GM19328 (cell line): ENCODE data around the gene STAB2.

Source experiments
- ATAC-seq: cut with Tn5 transposase; IDR thresholded peaks from one replicate; pipeline ENCODE4 v1.9.1; 2021; ENCODE audit warnings: mild to moderate bottlenecking, moderate library complexity; ENCODE audit not compliant: unreplicated experiment

The STAB2 gene

DNA sequence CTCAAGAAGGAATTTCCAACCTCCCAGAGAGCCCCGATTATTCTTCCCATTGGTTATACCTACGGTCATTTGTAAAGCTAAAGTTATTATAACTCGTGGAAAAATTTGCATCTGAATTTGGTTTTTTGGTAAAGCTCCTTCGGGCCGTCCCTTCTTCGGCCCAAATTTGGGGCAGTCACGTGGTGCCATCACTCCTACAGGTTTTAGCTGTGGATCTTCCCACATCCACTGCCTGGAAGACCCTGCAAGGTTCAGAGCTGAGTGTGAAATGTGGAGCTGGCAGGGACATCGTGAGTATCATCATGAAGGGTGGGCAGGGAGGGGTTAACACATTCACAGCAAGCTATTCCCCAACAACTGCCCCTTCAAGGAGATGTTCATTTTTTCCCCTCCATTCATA is 148.2 kb downstream of the STAB2 start:
- ATAC-seq, result no peak

DNA sequence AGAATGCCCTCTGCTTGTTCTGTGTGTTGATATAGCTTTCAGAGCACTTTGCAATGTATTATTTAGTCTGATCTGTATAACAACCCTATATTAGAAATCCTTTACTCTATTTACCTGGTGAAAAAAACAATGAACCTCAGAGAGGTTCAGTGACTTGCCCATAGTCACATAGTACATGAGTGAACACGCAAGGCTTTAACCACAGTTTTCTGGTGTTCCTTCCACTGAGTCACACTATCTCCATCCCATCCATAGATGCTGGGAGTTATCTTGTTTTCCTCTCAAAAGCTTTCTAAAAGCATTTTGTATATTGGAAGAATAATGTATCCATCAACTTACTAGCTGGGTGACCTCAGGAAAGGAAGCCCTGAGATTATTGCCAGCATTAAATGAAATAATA is 149.5 kb downstream of the STAB2 start:
- no peak for ATAC-seq

DNA sequence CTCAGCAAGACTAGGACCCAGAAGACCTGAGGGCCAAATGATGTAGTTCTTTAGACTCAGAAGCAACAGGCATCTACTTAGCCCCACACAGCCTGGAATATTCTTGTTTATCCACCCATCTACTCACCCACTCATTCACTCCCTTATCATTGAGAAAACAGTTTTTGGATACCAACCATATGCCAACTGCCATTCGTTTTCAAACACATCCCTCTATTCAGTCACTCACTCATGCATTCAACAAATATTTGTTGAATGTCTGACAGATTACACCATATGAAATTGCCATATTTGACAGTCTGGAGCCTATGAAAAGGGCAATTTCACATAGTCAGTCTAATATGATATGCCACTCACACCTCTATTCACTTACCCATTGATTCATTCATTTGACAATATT is 150.8 kb downstream of the STAB2 start:
- no peak for ATAC-seq

DNA sequence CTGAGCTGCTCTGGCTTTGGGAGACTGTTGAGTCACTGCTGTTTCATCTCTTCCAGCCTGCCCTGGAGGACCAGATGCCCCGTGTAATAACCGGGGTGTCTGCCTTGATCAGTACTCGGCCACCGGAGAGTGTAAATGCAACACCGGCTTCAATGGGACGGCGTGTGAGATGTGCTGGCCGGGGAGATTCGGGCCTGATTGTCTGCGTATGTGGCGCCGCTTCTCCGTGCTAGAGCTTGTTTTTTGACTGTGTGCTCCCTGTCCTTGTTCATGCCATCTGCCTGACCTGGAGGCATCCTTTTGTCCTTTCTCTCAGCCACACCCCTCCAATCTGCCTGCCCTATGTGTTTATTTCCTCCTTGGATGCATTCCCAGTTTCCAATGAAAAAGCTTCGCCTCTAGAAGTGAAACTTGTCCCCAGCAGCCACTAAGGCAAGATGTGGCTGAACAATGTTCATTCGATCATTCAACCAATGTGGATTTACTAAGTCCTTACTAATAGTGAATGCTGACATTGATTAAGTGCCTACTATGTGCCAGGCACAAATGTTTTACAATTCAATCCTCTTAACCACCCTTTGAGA is 155.4 kb downstream of the STAB2 start:
- ATAC-seq, result no peak

DNA sequence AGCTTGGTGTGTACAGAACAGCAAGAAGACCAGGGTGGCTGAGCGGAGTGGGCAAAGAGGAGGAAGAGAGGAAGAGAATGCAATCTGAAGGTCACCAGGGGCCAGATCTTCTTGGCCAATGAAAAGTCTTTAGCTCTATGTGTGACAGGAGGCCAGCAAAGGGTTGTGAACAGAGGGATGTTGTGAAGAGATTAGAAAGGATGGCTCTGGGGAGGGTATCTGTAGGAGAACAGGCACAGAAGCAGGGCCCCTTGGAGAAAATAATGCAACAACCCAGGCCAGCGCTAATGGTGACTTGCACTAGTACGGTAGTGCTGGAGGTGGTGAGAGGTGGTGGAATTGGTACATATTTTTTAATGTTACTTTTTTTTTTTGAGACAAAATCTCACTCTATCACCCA is 156.7 kb downstream of the STAB2 start:
- no peak for ATAC-seq

DNA sequence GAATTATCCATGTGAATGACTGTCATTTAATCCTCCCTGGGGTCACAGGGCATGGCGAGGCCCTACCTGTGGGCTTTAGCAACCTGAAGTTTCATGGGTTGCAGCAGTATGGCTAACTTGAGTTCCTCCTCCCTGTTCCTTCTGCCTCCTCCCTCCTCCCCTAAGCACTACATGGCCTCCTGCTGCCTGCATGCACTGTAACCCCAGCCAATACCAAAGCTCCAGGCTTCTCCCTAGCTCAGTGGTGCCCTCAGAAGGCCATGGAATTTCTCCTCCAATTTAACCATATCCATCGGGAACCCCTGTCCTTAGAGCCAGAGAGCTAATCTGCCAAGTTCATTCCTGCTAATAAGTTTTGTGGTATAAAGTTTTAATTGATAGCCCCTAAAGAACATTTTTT is 158.9 kb downstream of the STAB2 start:
- no peak for ATAC-seq

DNA sequence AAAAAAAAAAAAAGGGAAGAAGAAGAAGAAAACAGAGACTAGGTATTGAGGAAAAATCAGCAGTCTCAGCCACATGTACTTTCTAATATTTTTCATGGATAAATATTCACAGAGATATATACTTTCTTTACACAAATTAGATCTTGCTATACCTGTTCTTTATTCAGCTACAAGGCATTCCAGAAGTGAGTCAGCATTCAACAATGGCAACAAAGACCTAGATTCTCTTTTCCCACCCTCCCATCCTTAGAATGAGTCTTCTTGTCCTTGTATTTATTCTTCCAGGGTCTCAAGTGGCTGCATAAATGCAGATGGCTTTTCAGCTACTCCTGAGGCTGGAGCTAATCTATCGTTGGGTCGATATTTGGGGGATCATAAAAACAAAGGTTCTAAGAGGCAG is 160.9 kb downstream of the STAB2 start:
- no peak for ATAC-seq

DNA sequence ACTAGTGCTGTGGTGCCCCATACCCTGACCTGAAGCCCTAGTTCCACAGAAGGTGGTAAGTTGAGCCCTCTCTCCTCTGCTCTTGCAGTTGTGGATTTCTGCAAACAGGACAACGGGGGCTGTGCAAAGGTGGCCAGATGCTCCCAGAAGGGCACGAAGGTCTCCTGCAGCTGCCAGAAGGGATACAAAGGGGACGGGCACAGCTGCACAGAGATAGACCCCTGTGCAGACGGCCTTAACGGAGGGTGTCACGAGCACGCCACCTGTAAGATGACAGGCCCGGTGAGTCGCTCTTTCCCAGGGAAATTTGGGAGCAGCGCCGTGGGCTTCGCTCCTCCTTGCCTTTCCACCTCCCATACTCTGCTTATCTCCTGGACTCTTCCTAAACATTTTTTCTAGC is 161.8 kb downstream of the STAB2 start:
- ATAC-seq, result no peak

DNA sequence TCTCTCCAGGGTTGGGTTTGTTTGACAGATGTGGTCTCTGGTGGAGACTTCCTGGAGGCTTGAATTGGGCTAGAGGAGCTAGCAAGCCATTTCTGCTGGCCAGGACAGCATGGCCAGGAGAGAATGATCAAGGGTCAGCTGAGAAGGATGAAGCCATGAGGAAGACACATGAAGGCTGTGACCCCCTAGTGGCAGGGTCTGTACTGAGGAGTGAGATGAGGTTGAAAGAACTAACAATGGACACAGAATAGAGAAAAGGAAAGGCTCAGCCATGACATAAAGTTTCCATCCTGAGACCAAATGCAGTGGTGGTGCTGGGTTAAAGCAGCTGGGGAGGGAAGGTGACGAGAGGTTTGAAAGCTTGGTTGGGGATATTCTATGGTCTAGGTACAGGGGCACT is 164.1 kb downstream of the STAB2 start:
- no peak for ATAC-seq

DNA sequence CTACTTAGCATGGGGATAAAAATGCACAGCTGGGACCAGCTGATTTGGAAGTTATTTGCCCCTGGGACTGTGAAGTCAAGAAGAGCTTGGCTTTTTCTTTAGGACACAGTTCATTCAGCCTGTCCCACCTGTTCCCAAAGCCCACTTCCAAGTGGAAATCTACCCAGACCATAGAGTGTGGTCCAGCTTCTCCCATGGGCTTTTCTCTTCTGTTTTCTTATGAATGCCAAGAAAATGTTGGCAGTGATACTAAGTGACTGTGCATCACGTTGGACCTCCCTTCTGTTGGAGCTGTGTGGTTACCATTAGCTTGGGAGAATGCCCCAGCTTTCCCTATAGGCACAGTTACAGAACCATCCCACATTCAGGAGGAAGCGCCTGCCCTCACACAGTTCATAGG is 164.5 kb downstream of the STAB2 start:
- no peak for ATAC-seq

DNA sequence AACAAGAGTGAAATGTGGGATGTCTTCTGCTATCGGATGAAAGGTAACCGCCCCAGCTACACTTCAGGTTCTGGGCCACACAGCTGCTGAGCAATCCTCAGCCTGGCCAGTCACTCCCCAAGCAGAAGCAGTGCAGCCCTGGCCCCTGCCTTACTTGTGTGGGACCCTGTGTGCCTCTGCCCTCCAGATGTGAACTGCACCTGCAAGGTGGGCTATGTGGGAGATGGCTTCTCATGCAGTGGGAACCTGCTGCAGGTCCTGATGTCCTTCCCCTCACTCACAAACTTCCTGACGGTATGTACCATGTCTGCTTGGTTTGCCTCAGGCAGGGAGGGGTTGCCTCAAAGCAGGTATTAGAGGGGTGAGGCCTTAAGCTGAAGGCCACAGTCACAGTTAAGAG is 168.4 kb downstream of the STAB2 start:
- no peak for ATAC-seq

DNA sequence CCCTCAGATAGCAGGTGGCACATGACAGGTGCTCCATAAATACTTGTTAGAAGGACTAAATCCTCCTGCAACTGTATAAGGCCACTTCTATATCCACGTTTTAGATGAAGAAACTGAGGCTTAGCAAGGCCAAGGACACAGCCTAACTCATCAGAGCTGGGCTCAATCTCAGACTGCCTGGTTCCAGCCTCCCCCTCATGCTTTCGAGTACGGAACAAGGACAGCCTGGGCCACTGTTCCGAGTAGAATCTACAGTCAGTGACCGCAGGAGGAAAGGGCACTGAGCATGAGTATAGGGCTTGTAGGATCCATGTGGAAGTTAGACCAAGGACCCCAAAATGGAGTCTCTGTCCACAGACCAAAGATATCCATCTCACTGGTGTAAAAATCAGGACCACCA is 169.4 kb downstream of the STAB2 start:
- ATAC-seq, result no peak

DNA sequence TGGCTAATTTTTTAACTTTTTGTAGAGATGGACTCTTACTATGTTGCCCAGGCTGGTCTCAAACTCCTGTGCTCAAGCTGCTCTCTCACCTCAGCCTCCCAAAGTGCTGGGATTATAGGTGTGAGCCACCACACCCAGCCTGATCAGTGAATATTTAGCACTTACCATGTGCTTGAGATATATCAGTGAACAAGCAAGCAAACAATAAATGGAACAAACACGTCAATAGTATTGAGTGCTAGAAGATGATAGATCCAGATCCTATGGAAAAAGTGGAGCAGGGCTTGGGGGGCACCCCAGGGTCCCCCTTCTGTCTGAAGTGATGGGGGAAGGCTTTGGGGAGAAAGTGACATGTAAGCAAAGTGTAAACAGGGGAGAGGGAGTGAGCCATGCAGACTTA is 170.2 kb downstream of the STAB2 start:
- ATAC-seq, result no peak

DNA sequence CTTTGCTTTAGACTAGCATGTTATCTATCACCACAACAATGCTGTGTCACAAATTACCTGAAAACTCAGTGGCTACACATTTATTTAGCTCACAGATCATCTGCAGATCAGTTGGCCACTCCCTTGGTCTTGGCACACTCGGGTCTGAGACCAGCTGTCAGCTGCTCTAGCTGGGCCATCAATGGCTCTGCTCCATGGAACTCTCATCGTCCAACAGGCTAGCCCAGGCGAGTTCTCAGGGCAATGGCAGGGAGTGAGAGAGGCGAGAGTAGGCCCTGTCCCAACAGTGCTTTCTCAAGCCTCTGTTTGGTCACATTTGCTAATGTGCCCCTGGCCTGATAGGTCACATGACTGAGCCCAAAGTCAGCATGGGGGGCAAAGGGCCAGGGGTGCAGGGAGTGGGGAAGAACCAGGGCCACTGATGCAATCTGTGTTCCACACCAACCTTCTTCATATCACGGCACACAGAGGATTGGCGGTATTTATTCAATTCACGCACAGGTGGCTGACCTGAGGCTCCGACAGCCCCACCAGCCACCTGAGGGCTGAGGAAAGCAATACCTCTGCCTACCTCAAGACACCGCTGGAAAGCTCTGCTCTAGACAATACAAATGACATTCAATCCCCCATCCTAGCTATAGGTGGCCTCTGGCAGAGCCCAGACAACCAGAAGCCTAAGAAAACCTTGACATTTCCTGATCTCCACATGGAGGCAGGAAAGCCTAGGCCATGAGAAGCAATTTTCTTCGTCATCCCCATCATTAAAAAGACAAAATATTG is 171.4 kb downstream of the STAB2 start:
- no peak for ATAC-seq

DNA sequence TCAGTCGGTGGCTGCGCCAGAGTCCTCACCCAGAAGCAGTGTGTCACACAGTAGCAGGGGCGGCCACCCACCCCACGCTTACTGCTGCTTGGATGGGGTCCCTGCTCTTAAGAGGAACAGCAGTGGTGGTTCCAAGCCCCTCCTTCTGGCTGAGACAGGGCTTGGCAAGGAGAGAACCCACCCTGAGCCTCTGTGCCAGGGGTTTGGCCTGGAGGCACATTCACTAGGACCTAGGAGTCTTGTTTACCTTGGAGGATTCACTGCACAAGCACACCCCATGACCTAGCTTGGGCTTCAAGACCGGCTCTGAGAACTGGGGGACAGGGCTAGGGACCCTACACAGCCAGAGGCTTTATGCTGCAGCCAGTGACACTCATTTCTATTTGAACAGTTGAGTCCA is 175.4 kb downstream of the STAB2 start:
- ATAC-seq, result no peak

DNA sequence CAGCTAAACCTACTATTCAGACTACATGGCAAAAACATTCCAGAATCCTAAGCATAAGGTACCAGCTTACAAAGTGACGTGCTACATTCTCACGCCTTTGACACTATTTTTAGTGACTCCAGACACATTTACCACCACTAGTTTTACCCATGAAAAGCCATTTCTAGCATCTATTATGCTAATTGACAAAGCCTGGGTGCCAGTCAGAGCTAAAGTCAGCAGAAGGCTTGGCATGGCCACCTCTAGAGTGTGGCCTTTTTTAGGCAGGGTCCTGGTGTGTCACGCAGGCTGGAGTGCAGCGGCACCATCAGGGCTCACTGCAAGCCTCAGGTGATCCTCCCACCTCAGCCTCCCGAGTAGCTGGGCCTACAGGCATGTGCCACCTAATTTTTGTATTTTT is 178.2 kb downstream of the STAB2 start:
- ATAC-seq, result no peak

DNA sequence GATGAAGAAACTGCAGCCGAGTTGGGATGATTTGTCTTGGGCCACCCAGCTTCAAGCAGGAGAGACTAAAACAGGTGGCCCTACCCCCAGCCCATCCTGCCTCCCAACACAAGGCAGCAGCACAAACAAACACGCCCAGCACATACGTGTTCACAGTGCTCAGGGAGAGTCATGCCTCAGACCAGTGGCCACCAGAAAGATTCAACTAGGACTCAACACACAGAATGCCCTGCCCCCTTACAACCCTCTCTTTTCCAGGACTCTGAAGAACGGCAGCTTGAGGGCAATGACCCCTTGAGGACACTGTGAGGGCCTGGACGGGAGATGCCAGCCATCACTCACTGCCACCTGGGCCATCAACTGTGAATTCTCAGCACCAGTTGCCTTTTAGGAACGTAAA is 179.0 kb downstream of the STAB2 start:
- ATAC-seq, result no peak

DNA sequence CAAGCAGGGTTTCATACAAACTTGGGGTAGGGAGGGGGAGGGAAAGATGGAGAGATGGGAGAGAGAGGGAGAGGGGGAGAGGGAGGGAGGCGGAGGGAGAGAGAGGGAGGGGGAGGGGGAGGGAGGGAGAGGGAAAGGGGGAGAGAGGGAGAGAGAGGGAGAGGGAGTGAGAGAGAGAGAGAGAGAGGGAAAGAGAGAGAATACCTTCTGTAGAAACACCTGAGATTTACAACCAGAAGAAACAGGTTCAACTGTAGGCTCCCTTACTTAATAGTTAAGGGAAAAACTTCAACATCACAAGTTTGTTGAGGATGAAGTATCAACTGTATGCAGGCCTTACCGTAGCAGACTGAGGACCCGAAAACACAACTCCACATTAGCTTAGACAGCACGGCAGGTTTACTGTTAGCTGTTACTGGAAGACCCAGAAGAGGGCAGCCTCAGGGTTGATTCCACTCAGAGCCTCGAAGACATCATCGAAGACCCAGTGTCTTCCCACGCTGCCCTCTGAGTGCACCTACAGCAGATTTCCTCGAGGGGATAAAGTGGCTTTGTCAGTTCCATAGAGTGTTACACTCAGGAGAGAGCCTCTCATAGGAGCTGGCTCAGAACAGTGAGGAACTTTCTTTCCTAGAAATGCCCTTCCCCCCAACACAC is 181.5 kb downstream of the STAB2 start:
- ATAC-seq, result no peak

DNA sequence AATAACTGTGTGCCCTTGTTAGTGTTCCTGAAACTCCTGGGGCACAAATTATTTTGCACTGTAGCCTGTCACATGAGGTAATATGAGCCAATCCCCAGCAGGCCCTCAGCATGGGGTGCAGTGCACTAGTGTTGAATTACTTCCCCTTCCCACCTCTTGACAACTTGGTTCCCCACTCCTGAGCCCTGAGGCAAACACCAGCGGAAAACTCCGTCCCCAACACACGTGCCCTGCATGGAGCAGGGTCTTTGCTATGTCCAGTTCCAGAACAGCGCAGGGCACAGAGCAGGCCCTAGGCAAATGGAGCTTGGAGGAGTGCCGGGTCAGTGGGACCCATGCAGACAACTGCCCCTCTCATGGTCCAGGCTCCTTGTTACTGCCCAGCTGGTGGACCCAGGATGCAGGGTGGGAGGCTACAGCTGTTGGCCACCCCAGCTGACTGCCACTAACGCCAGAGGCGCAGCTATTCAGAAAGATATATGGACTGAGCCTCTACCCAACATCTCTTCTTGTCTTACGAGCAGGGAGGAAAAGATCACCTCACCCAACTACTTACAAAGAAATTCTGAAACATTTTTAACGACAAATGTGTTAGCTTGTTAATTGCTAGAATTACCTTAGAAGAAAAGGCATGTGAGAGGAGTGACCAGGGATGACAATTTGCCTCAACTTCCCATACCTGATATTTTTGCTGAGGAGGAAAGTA is 182.3 kb downstream of the STAB2 start:
- no peak for ATAC-seq

DNA sequence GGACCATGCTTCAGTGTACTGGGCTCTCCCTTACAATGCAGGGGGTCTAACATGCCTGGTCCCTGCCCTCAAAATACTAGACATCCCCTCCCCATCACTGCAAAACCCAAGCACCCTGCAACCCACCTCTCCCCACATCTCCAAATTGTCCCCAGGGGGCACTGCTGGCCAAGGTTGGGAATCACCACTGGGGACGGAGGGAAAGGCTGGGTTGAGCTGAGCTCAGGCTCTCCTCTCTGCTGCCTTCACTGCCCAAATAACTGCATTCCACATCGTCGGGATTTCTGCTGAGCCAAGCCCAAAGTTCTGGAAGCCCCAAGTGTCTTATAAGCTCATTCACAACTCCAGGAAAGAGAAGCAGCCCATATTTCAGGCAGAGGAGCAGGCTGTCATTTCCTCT is 184.4 kb downstream of the STAB2 start:
- no peak for ATAC-seq

DNA sequence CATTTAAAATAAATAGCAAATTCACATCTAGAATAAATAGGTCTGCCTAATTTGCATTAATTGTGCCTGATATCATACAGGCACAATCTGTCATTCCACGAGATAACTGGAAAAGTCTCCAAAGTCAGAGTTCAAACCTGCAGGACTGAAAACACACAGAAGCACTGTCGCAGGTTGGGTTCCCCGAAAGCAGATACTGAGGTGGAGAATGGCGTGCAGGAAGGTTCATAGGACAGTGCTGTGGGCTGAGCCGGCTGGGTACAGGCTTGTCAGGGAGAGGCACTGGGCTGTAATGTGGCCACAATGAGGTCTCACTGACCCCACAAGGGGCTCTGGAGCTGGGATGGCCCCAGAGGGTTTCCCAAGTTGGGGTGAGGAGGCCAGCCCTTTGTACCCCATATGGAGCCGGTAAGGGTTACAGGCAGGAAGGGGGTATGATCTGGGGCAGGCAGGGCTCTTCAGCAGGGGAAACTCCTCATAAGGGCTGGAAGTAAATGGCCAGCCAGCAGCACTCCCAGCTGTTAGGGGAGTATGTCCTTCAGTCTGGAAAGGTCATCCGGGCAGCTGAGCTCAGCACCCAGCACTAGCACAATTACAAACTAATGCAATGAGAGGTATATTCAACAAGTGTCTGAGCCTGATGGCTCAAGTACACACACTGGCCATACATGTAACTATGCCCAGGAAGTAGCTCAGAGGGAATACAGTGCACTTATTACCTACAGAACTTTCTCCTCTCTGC is 185.5 kb downstream of the STAB2 start:
- no peak for ATAC-seq
